Measurements from ENCODE around the gene TMEM263. TPM values are rescaled to one million over a fixed set of nuclear protein-coding genes. Genes with fewer than 3 reads are reported as not detected.

The TMEM263 gene
- total and polyA plus RNA-seq, 10 donors = 9.6 to 38.1 (median 28.5) TPM

- 69 to 80% (median 70%) methylated on average over 3 of the region's 3 CpGs for WGBS, 5 donors
- DNase-seq = no peak
- no peaks in the 10 kb centered on the region for H3K36me3 ChIP-seq
- TF ChIP-seq POLR2A (IDR thresholded peaks at IDR 0.05) (no peak), POLR2AphosphoS5 (IDR thresholded peaks at IDR 0.05) (no peak)
- H3K4me3 ChIP-seq = no peak overlapping the region
- peaks cover 0 to 2% (median 0%) of the 10 kb centered on the region in 8 donors for H3K9me3 ChIP-seq
- H3K27me3 ChIP-seq (replicated peaks in 1 of 7) = peaks cover 0 to 96% (median 39%) of the 10 kb centered on the region in 7 donors
- H3K4me1 ChIP-seq = peaks cover 0 to 19% (median 13%) of the 10 kb centered on the region in 6 donors
- intact Hi-C loops (cut with DNase I; ENCODE audit: low total_unique reads) = no loop called here
- H3K27ac ChIP-seq = no peak overlapping the region
These were observed 47.1 kb upstream of the TMEM263 start for GRCh38 chr12:106908561-106908960.

GRCh38 chr12:106910202-106910601 is 45.5 kb upstream of the TMEM263 start:
- intact Hi-C loops (cut with DNase I; ENCODE audit: low total_unique reads) = no loop called here
- WGBS, 5 donors = 69 to 88% (median 80%) methylated on average over 1 of the region's 1 CpG

GRCh38 chr12:106911581-106911980 is 44.1 kb upstream of the TMEM263 start:
- 71 to 77% (median 72%) methylated on average over 6 of the region's 6 CpGs for WGBS, 5 donors
- Histone ChIP-seq H3K27me3 (replicated peaks in 1 of 7) (peaks cover 0 to 96% (median 43%) of the 10 kb centered on the region in 7 donors), H3K36me3 (no peaks in the 10 kb centered on the region), H3K4me3 (no peak overlapping the region), H3K9me3 (peaks cover 0 to 2% (median 0%) of the 10 kb centered on the region in 8 donors), H3K4me1 (peaks cover 0 to 24% (median 10%) of the 10 kb centered on the region in 6 donors), H3K27ac (no peak overlapping the region)
- intact Hi-C loops (cut with DNase I; ENCODE audit: low total_unique reads) = no loop called here
- TF ChIP-seq POLR2A (IDR thresholded peaks at IDR 0.05) (no peak), CTCF (IDR thresholded peaks at IDR 0.05 in 8 of 11, conservative IDR thresholded peaks at IDR 0.05 in 3 of 11) (no peak)
- no peak for DNase-seq

More at GRCh38 chr12:106910202-106910601, 45.5 kb upstream of the TMEM263 start:
- no peak for DNase-seq
- peaks cover 0 to 23% (median 10%) of the 10 kb centered on the region in 6 donors for H3K4me1 ChIP-seq
- peaks cover 0 to 96% (median 40%) of the 10 kb centered on the region in 7 donors for H3K27me3 ChIP-seq (replicated peaks in 1 of 7)
- H3K4me3 ChIP-seq = no peak overlapping the region
- H3K9me3 ChIP-seq = peaks cover 0 to 2% (median 0%) of the 10 kb centered on the region in 8 donors
- no peak for TF ChIP-seq POLR2A (IDR thresholded peaks at IDR 0.05)
- TF ChIP-seq POLR2AphosphoS5 (IDR thresholded peaks at IDR 0.05) = no peak
- no peak for TF ChIP-seq CTCF (IDR thresholded peaks at IDR 0.05 in 8 of 11, conservative IDR thresholded peaks at IDR 0.05 in 3 of 11)
- H3K36me3 ChIP-seq = no peaks in the 10 kb centered on the region
- H3K27ac ChIP-seq = no peak overlapping the region

- 91 to 97% (median 94%) methylated on average over 10 of the region's 10 CpGs for WGBS, 5 donors
- intact Hi-C loops (cut with DNase I; ENCODE audit: low total_unique reads) = no loop called here
- H3K9me3 ChIP-seq = no peaks in the 10 kb centered on the region
- peak; percentile 71 for DNase-seq
- no peak overlapping the region for H3K4me3 ChIP-seq
- H3K4me1 ChIP-seq = peaks cover 0 to 33% (median 14%) of the 10 kb centered on the region in 6 donors
- no peak overlapping the region for H3K27ac ChIP-seq
- H3K27me3 ChIP-seq (replicated peaks in 1 of 7) = peaks cover 0 to 96% (median 39%) of the 10 kb centered on the region in 7 donors
- H3K36me3 ChIP-seq = no peaks in the 10 kb centered on the region
- no peak for TF ChIP-seq CTCF (IDR thresholded peaks at IDR 0.05 in 8 of 11, conservative IDR thresholded peaks at IDR 0.05 in 3 of 11)
- no peak for TF ChIP-seq POLR2A (IDR thresholded peaks at IDR 0.05)
- no peak for TF ChIP-seq POLR2AphosphoS5 (IDR thresholded peaks at IDR 0.05)
These were observed 42.3 kb upstream of the TMEM263 start for GRCh38 chr12:106913456-106913855.

Data from spleen (tissue), 11 donors.